Suppressor macrophage treated with lipopolysaccharide for 4 hours (primary cell): ENCODE data around the gene HSD3B2.
A peak's percentile ranks its signal among the peaks of the same experiment; 100 is the strongest.
"Not testable (repeated sequence)": the region's sequence is repeated elsewhere in the genome, so short reads cannot be mapped to it uniquely, and the experiment has no call there.

Experiments used
- DNase-seq: peaks from one replicate; pipeline ENCODE4 v3.0.0-alpha.2; 2020

The HSD3B2 gene

DNA sequence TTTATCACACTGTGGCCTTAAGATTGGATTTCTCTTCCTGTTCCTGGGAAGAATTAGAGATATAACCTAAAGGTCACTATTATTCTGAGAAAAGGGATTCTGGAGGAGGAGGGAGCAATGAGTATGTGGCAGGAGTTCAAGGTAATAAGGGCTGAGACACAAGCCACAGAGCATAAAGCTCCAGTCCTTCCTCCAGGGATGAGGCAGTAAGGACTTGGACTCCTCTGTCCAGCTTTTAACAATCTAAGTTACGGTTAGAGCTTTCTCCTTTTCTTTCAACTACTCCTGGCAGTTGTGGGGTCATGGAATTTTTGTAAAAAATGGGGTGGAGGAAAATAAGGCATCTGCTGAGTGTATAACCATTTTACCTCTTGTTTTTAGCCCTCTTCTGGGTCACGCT, at the start of gene HSD3B2:
HSD3B2 (plus strand) TSS at position 201 of the 400 bp plus-strand sequence. CDS start 270 bp downstream, outside the sequence.
- no peak for DNase-seq

DNA sequence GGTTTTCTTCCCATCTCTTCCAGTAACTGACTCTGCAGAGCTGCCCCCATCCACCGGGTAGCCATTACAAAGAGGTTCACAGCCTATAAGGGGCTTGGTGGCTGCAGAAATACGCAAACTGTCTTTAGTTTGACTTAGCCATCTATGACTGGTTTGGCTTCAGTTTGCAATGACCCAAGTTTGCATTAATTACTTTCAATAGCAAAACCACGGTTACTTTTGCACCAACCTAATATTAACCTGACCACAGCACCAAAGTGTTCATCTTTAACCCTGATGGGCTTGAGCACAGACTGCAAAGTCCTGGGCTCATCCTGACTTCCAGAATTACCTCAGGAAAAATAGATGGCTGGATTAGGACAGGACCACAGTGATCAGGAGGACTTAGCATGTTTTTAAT, 48.5 kb upstream of the HSD3B2 start:
- DNase-seq: no peak

DNA sequence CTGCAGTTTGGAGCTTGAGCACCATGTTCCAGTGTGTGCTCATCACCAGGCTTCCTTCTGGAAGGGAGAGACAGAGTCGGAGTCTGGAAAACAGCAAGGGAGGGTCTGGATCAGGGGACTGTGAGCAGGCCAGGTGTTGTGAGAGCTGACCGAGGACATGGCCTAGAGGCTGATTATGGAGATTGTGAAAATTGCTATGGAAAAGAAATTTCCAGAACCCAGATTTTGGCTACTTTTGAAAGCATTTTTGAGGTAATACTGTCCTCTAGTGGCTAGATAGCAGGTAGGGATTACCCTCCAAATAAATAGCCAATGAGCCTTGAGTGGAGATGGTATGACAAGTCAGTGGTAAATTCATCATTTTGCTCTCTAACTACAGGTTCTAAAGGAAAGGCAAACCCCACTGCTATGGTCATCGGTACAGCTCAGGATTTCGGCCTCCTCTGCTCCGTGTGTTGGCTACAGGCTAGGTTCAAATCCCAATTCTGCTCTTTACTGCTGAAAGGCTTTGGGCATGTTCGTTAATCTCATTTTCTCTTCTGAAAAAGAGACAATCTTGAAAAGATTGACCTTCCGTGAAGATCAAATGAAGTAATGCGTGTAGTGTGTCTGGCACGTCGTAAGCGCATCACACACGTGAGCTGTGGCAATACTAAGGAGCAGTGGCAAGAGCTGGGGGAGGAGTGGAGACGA, 47.4 kb upstream of the HSD3B2 start:
- DNase-seq: peak; percentile 19

- no peak for DNase-seq
Measured at GRCh38 chr1:119368554-119368953, 46.4 kb upstream of the HSD3B2 start, which contains the start of gene HAO2. Gene HAO2 (plus strand): TSS chr1:119368785. CDS start chr1:119381086, 12,301 bp downstream.

DNA sequence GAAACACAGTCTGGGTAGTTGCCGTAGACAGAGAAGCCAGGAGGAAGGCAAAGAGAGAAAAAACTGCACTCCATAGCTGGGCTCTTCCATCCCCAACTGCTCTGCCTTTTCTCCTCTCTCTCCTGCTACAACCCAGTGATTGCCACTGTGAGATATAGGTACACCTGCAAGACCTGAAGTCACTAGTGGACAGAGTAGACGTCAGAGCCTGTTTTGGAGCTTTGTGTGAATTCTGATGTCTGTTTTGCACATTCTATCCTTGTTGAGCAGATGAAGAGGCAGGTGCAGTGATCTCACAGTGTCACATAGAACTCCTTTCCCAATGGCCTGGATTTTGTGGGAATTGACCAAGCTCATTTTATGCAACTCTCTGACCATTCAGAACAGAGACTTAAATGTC, 44.2 kb upstream of the HSD3B2 start:
- no peak for DNase-seq

DNA sequence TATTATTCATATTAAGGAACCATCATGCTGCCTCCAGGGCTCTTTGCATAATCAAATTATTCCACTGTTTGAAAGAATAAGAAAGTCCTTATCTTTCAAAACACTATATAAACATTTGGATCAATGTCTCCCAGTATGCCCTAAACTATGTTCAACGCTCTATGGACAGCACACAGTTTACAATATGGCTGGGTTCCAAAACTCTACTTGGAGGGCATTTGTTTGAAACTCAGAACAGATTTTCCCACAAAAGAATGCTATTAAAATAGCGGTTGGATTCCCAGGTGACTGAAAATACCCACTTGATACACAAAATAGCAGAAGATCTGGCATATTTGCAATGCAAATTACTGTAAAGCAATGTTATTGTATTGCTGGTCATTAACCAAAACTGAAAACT, 43.1 kb upstream of the HSD3B2 start:
- no peak for DNase-seq

GRCh38 chr1:119372503-119373086, 42.4 kb upstream of the HSD3B2 start:
- DNase-seq: no peak

GRCh38 chr1:119373465-119373864, 41.5 kb upstream of the HSD3B2 start:
- DNase-seq: no peak

- no peak for DNase-seq
Measured at GRCh38 chr1:119374208-119374874, 40.6 kb upstream of the HSD3B2 start.

DNA sequence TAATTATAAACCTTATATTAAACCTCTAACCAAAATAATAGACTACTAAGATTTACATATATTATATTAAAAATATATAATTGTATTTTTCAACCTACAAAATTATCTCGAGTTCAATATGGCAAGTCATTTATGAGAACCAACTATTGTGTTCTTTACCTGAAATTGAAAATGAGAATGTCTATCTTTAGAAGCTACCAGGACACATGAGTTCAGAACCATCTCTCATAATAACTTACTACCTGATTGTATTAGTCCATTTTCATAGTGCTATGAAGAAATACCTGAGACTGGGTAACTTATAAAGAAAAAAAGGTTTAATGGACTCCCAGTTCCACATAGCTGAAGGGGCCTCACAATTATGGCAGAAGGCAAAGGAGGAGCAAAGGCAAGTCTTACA, 39.6 kb upstream of the HSD3B2 start:
- DNase-seq: no peak

GRCh38 chr1:119376594-119376993, 38.4 kb upstream of the HSD3B2 start:
- DNase-seq: no peak

- not testable (repeated sequence) for DNase-seq
Measured at GRCh38 chr1:119377594-119377993, 37.4 kb upstream of the HSD3B2 start.

DNA sequence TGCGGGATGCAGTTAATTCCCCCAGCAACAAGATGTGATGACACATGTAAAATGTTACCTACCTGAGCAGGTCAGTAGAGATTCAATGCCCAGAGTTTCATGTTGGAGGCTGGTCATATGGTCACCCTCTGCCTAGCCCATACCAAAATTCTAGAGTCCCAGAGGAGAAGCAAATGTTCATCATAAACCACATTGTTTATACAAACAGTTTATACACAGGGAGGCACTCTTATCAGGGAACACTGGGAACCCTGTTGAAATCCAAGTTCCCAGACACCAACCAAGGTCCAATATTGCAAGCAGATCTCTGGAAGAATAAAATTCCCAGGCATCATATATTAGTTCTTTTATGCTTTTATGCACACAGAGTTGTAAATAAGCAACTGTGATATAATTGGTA, 35.8 kb upstream of the HSD3B2 start:
- no peak for DNase-seq

DNA sequence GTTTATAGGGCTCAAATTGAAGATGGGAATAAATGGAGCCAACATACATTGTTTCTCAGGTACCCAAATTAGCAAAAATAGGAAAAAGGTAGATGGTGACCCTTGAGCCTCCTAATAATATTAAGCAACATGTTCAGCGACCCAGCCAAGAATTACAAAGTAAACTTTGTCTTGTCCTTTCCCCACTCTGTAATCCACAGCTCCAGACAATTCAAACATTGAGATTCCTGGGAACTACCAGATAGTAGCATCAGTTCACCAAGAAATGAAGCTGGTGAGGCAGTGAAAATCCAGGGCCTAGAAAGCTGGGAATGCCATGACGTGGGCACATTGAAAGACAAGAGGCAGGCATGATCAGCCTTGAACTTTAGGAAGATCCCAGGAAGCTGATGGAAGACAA, 34.6 kb upstream of the HSD3B2 start:
- no peak for DNase-seq

DNA sequence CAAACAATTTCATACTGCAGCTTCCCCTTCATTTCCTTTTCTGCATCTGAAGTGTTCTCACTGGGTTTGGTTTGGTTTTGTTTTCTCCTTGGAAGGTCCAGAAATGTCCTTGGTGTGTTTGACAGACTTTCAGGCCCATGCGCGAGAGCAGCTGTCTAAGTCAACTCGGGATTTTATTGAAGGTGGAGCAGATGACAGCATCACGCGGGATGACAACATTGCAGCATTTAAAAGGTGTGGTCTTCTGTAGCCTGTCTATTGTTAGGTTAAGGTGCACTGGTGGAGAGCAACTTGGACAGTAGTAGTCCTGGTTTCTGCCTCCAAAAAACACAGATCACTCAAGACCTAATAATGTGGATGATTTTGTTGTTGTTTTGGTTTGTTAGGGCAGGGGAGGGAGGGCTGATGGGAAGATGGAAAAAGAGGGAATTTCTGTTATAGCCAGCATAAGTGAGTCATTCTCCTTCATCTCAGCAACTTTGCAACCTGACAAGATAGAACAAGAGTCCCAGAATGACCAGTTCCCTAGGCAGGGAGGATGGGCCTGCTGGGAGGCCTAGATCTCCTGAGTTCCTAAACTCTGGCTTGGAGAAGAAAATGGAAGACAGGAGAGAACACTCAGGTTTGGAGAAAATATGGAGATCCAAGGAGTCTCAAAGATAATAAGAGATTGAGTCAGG, 33.8 kb upstream of the HSD3B2 start:
- no peak for DNase-seq

- DNase-seq: no peak
Measured at GRCh38 chr1:119384591-119384990, 30.4 kb upstream of the HSD3B2 start.

DNA sequence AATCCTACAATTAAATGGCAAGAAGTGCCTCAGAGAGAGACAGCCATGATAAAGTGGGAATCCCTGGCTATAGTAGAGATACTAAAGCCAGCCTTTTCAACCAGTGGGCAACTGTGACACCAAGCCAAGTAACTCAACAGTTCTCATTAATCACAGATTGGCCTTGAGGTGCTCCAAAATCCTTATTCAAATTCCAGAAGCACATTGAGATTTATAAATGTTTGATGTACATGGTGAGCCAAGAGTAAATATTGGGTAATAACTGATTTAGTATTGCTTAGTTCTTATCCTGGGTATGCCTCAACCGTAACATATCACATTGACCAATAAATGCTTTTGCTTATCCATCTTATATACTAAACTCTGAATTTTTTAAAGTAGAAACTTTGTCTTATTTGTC, 29.3 kb upstream of the HSD3B2 start:
- no peak for DNase-seq

DNA sequence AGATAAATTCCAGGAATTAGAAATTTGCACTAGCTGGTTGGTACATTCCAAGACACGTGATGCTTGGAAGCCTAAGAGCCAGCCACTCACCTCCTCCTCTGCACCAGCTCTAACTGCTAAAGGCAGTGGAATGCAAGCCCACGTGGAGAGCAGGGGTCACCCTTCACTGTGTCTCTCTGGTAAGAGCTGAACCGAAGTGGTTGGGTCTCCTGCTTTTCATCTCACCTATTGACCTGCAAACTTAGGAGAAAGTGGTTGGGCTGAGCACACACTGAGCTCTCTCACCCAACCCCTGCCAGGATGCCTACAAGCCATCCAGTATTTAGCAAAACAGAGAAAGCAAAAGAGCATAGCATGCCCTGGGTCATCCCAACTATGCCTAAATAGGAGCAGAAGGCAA, 27.1 kb upstream of the HSD3B2 start:
- no peak for DNase-seq

DNA sequence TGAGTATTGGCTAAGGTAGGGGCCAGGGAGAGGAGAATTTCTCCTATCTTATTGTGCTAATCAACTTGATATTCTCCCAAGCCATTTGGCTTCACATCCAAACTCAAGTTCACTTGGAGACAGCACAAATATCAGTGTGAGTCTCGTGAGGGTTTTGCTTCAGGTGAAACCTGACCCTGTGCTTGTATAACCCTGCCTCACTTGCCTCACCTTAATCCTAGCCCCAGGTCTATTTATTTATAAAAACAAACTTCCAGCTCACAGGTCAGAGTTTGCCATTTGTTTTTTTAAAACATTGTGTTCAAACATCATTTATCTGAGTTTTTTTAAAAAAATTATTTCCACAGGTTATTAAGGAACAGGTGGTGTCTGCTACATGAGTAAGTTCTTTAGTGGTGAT, 26.5 kb upstream of the HSD3B2 start:
- no peak for DNase-seq

- DNase-seq: no peak
Measured at GRCh38 chr1:119390526-119390925, 24.4 kb upstream of the HSD3B2 start.

DNA sequence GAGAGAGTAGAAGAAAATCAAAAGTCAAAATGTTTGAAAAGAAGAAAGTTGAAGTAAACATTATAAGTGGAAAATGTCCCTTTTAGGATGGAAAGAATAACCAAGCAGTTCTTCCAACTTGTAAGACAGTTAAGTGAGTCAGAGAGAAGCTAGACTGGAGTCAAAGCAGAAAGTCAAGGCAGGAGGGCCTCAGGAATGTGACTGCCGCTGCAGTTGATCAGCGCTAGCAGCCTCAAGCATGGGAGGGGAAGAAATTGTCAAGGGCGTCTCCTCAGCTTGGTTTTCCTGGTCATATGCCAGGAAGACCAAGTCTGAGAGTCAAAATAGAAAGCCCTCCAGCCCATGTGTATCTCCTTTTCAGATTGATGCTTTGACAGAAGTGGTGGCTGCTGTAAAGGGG, 23.2 kb upstream of the HSD3B2 start:
- DNase-seq: no peak

- DNase-seq: no peak
Measured at GRCh38 chr1:119394085-119394484, 20.9 kb upstream of the HSD3B2 start.

DNA sequence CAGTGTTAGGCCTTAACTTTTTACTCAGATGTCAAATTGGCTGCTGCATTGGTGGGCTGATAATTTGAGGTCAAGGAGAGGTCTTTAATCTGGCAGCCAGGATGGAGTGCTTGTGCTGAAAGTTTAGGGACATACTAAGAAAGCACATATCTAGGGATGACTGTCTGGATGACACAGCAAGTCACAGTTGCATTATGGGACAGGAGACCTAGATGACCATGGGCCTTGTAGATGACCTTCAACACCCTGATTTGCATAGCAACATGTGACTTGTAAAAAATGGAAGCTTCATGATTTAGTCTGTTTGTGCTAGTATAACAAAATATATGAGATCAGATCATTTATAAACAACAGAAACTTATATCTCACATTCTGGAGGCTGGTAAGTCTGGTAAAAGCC, 18.0 kb upstream of the HSD3B2 start:
- DNase-seq: no peak

DNA sequence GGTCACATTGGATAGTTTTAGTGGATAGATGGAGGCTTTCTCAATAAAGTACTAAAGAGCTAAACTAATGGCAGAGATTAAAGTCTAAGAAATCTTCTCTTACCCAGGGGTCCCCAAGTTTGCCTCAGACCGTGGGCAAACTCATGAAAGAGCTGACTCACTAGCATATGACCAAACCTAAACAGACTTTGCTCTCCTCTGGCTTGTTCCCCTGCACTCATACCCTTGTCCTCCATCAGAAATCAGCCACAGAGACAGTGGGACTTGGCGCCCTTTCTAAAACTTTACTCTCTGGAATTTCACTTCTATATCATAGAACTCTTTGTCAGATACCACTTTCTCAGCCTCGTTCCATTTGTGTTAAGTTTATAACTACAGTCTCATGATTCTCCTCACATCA, 17.0 kb upstream of the HSD3B2 start:
- no peak for DNase-seq
